Measurements from ENCODE around the gene MAPK9.

MAPK9 gene

DNA sequence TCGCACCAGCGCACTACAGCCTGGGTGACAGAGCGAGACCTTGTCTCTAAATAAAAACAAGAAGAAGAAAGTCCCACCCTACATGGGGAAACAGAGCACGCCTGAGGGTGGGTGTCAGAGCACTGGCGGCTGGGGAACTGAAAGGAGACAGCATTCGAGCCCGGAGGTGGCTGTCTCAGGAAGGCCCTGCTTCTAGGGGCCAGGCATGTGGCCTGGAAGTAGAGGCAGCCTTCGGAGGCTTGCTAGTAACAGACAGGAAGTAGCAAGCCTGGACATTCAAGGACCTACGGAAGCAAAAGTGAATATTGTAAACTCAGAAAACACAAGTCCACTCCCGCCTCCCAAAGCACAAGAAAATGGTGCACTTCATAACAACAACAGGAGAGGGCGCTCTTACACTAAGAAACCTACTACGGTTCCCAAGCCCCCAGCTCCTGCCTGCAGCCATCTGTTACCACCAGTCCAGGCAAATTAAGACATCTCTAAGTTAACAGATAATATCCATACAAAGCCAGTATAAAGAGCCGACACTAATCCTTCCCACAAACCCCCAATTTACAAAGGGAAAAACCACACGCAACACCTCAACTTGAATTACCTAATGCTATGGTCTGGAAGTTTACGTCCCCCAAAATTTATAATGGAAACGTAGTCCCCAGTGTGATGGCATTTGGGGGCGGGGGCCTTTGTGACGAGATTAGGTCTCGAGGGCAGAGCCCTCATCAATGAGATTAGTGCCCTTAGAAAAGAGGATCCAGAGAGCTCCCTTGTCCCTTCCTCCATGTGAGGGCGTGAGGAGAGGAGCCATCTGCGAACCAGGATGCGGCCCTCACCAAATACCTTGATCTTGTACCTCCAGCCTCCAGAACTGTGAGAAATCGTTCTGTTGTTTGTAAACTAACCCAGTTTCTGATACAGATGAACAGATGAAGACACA is 90.6 kb downstream of the MAPK9 start:
- DNase-seq = no peak

GRCh38 chr5:180199390-180199789 is 92.5 kb downstream of the MAPK9 start:
- no peak for DNase-seq

DNA sequence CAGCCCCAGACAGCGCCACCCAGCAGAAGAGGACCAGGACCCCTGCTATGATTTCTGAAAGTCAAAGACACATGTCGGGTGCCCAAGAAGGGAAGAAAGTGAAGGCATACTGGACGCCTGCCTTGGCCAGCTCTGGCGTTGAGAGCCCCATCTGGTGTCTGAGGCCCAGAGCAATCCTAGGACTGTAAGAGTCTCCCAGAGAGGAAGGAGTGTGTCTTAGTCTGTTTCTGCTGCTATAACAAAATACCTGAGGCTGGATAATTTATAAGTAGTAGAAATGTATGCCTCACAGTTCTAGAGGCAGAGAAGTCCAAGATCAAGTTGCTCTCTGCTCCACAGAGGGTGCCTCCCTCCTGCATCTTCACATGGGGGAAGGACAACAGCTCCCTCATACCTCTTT is 93.7 kb downstream of the MAPK9 start:
- DNase-seq = no peak

DNA sequence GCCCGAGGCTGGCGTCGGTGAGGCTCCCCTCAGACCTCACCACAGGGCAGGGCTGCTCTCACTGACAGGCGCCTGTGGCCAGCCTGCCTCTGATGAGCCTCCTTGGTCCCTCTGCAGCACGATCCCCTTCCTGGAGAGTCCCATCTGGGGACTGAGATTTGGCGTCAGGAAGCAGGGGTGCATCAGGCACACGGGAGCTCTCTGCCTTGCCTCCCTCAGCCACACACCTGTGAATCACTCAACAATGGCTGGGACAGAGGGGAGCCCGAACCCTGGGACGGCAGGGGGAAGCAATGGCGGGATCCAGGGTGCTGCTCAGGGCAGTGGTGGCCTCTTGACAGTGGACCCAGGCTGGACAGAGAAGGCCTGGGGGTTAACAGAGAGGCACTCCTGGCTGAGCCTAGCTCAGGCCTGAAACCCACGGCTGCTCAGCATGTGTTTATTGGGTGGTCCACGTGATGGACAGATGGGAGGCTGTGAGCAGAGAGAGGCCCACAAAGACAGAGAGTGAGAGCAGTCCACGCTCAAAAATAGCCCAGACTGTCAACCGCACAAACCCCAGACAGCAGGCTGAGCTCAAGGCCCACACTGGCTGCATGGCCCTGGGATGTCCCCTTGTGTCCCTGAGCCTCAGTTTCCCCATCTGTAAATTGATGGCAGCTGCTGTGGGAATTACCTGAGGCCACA is 94.7 kb downstream of the MAPK9 start:
- no peak for DNase-seq

- no peak for DNase-seq
Observed at GRCh38 chr5:180194410-180195345, 97.2 kb downstream of the MAPK9 start.

DNA sequence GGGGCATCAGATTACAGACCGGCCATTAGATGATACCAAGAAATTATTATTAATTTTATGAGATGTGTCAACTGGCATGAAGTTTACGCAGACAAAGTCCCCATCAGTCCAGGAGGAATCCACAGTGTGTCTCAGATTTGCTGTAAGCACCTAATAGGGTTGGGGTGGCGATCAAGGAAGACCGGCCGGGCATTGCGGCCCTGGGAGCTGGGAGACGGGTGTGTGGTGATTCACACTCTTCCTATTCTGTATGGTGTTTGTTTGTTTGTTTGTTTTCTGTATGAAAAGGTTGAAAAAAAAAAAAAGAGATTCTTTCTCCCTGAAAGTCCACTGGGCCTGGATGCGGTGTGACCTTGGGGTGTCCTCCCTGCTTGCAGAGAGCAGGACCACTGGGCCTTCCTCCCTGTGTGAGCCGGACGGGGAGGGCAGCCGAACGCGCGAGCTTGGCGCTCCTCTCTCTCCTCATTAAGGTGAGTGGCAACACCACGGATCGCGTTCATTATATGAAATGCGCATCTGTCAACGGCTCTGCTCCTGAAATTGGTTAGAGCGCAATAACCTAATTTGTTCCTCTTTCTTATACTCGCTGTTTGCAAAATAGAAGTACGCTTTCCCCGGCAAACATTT is 98.0 kb downstream of the MAPK9 start:
- DNase-seq = no peak

DNA sequence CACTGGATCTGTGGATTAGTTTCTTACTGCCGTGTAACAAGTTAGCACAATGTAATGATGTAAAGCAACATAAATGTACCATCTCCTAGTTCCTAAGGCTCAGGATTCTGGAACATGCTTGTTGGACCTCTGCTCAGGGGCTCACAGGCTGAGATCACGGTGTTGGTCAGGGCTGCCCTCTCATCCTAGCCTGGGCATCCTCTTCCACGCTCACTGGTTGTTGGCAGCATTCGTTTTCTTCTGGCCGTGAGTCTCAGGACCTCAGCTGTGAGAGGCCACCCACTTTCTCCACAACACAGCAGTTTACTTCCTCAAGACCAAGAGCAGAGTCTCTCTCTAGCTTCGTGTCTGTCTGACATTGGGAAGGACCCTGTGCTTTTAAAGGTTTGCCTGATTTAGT is 100.2 kb downstream of the MAPK9 start:
- DNase-seq = no peak

DNA sequence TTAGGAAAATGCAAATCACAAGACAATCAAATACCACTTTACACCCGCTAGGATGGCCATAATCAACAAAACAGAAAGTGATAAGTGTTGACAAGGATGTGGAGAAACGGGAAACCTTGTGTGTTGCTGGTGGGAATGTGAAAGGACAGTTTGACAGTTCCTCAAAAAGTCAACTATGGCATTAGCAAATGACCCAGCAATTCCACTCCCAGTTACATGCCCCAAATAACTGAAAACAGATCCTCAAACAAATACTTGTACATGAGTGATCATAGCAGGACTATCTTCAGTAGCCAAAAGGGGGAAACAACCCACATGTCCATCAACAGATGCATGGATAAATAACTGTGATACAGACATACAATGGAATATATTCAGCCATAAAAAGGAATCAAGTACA is 104.1 kb downstream of the MAPK9 start:
- DNase-seq = no peak

Data from activated T-cell treated with anti-CD3 and anti-CD28 coated beads, Interleukin-2, amount 50 U/mL, for 1 hour (primary cell).